Activated CD4-positive, alpha-beta T cell treated with anti-CD3 and anti-CD28 coated beads, Interleukin-2, amount 10 ng/mL, durations not matched to agents 24 days and 14 days (primary cell): ENCODE results near the gene PIK3C2B. TPM values are rescaled to one million over a fixed set of nuclear protein-coding genes. Genes with fewer than 3 reads are reported as not detected.

Source experiments
- DNase-seq: peaks from one replicate; pipeline ENCODE4 v3.0.0; 2022
- H3K27ac Mint-ChIP-seq: one replicate; pipeline ENCODE4 v1.8.0; 2022; ENCODE audit warnings: mild to moderate bottlenecking, mixed read lengths
- H3K27me3 Mint-ChIP-seq: one replicate; pipeline ENCODE4 v1.8.0; 2022; ENCODE audit warnings: mixed read lengths
- H3K36me3 Mint-ChIP-seq: one replicate; pipeline ENCODE4 v1.8.0; 2022; ENCODE audit warnings: low read depth, mild to moderate bottlenecking, mixed read lengths
- H3K4me1 Mint-ChIP-seq: one replicate; pipeline ENCODE4 v1.8.0; 2021; ENCODE audit warnings: mixed read lengths
- H3K4me3 Mint-ChIP-seq: one replicate; pipeline ENCODE4 v1.8.0; 2022; ENCODE audit warnings: mild to moderate bottlenecking, moderate library complexity, mixed read lengths
- H3K9me3 Mint-ChIP-seq: one replicate; pipeline ENCODE4 v1.8.0; 2021; ENCODE audit warnings: mixed read lengths
- intact Hi-C: fragments of 100-400 bp; cut with micrococcal nuclease; formaldehyde crosslinking; loops from one replicate; pipeline ENCODE4 v1.15.1; 2023
- total RNA-seq: library from RNA; stranded (reverse); gene quantifications from 2 replicates; pipeline ENCODE4 v1.2.3, GENCODE V29; 2022

PIK3C2B gene
- total RNA-seq, 1 donor from 2014 or later, result 23.6 TPM

GRCh38 chr1:204455063-204455830 is 39.4 kb downstream of the PIK3C2B start:
- no peak overlapping the region for H3K4me3 Mint-ChIP-seq
- peaks cover 39% of the 10 kb centered on the region for H3K36me3 Mint-ChIP-seq
- no peak for DNase-seq
- no peaks in the 10 kb centered on the region for H3K27me3 Mint-ChIP-seq
- intact Hi-C loops, result no loop called here
- peaks cover 23% of the 10 kb centered on the region for H3K4me1 Mint-ChIP-seq
- H3K27ac Mint-ChIP-seq, result no peak overlapping the region
- no peaks in the 10 kb centered on the region for H3K9me3 Mint-ChIP-seq

GRCh38 chr1:204454476-204454875 is 40.1 kb downstream of the PIK3C2B start:
- Mint-ChIP-seq H3K27me3 (no peaks in the 10 kb centered on the region), H3K27ac (peak overlapping the region; percentile 8), H3K4me3 (no peak overlapping the region), H3K9me3 (no peaks in the 10 kb centered on the region), H3K4me1 (peaks cover 25% of the 10 kb centered on the region), H3K36me3 (peaks cover 33% of the 10 kb centered on the region)
- intact Hi-C loops, result no loop called here
- DNase-seq, result no peak

GRCh38 chr1:204453141-204453772 is 41.3 kb downstream of the PIK3C2B start:
- Mint-ChIP-seq H3K4me3 (peak overlapping the region; percentile 79), H3K27ac (peak overlapping the region; percentile 90), H3K27me3 (no peaks in the 10 kb centered on the region), H3K9me3 (no peaks in the 10 kb centered on the region), H3K36me3 (peaks cover 34% of the 10 kb centered on the region), H3K4me1 (peaks cover 33% of the 10 kb centered on the region)
- peak; percentile 88 for DNase-seq
- intact Hi-C loops, result loop anchor here (2.0 kb wide), 1 partner anchor 42 kb away; the partner anchor contains the start of gene PIK3C2B

- peak overlapping the region; percentile 48 for H3K27ac Mint-ChIP-seq
- H3K36me3 Mint-ChIP-seq, result peaks cover 31% of the 10 kb centered on the region
- H3K27me3 Mint-ChIP-seq, result no peaks in the 10 kb centered on the region
- H3K9me3 Mint-ChIP-seq, result no peaks in the 10 kb centered on the region
- no peak overlapping the region for H3K4me3 Mint-ChIP-seq
- DNase-seq, result no peak
- H3K4me1 Mint-ChIP-seq, result peaks cover 35% of the 10 kb centered on the region
- intact Hi-C loops, result loop anchor here (2.0 kb wide), 1 partner anchor 43 kb away; the partner anchor contains the start of gene PIK3C2B
These were observed 43.1 kb downstream of the PIK3C2B start for GRCh38 chr1:204451352-204452124.

GRCh38 chr1:204450461-204451257 is 43.9 kb downstream of the PIK3C2B start:
- no peak overlapping the region for H3K4me3 Mint-ChIP-seq
- peaks cover 32% of the 10 kb centered on the region for H3K36me3 Mint-ChIP-seq

GRCh38 chr1:204449678-204450280 is 44.8 kb downstream of the PIK3C2B start:
- DNase-seq, result no peak
- Mint-ChIP-seq H3K9me3 (no peaks in the 10 kb centered on the region), H3K27me3 (no peaks in the 10 kb centered on the region), H3K36me3 (peaks cover 36% of the 10 kb centered on the region), H3K4me3 (no peak overlapping the region), H3K4me1 (peaks cover 41% of the 10 kb centered on the region), H3K27ac (peak overlapping the region; percentile 20)
- intact Hi-C loops, result no loop called here

More at GRCh38 chr1:204450461-204451257, 43.9 kb downstream of the PIK3C2B start:
- no peak for DNase-seq
- Mint-ChIP-seq H3K4me1 (peaks cover 40% of the 10 kb centered on the region), H3K27ac (peak overlapping the region; percentile 34), H3K9me3 (no peaks in the 10 kb centered on the region), H3K27me3 (no peaks in the 10 kb centered on the region)
- intact Hi-C loops, result no loop called here

- no peaks in the 10 kb centered on the region for H3K27me3 Mint-ChIP-seq
- H3K9me3 Mint-ChIP-seq, result no peaks in the 10 kb centered on the region
- no peak for DNase-seq
- no peak overlapping the region for H3K27ac Mint-ChIP-seq
- peaks cover 44% of the 10 kb centered on the region for H3K4me1 Mint-ChIP-seq
- intact Hi-C loops, result no loop called here
- H3K4me3 Mint-ChIP-seq, result no peak overlapping the region
- peaks cover 38% of the 10 kb centered on the region for H3K36me3 Mint-ChIP-seq
These were observed 45.5 kb downstream of the PIK3C2B start for GRCh38 chr1:204448991-204449677.

GRCh38 chr1:204448344-204448964 is 46.2 kb downstream of the PIK3C2B start:
- intact Hi-C loops, result no loop called here
- peaks cover 50% of the 10 kb centered on the region for H3K4me1 Mint-ChIP-seq

GRCh38 chr1:204447736-204448135 is 46.9 kb downstream of the PIK3C2B start:
- Mint-ChIP-seq H3K27ac (no peak overlapping the region), H3K4me1 (peaks cover 42% of the 10 kb centered on the region)

More at GRCh38 chr1:204448344-204448964, 46.2 kb downstream of the PIK3C2B start:
- Mint-ChIP-seq H3K27me3 (no peaks in the 10 kb centered on the region), H3K36me3 (peaks cover 40% of the 10 kb centered on the region), H3K27ac (peak overlapping the region; percentile 11), H3K9me3 (no peaks in the 10 kb centered on the region), H3K4me3 (no peak overlapping the region)
- no peak for DNase-seq

GRCh38 chr1:204447190-204447589 is 47.4 kb downstream of the PIK3C2B start:
- Mint-ChIP-seq H3K4me3 (no peak overlapping the region), H3K36me3 (peaks cover 42% of the 10 kb centered on the region), H3K9me3 (no peaks in the 10 kb centered on the region), H3K27ac (no peak overlapping the region), H3K4me1 (peaks cover 41% of the 10 kb centered on the region), H3K27me3 (no peaks in the 10 kb centered on the region)
- intact Hi-C loops, result no loop called here
- no peak for DNase-seq

More at GRCh38 chr1:204447736-204448135, 46.9 kb downstream of the PIK3C2B start:
- H3K27me3 Mint-ChIP-seq, result no peaks in the 10 kb centered on the region
- no peak overlapping the region for H3K4me3 Mint-ChIP-seq
- intact Hi-C loops, result no loop called here
- no peak for DNase-seq
- H3K36me3 Mint-ChIP-seq, result peaks cover 38% of the 10 kb centered on the region
- H3K9me3 Mint-ChIP-seq, result no peaks in the 10 kb centered on the region

- Mint-ChIP-seq H3K4me3 (no peak overlapping the region), H3K27me3 (no peaks in the 10 kb centered on the region), H3K27ac (peak overlapping the region; percentile 65), H3K9me3 (no peaks in the 10 kb centered on the region), H3K4me1 (peaks cover 36% of the 10 kb centered on the region), H3K36me3 (peaks cover 47% of the 10 kb centered on the region)
- peak; percentile 92 for DNase-seq
- intact Hi-C loops, result loop anchor here (1.0 kb wide), 1 partner anchor 57 kb away; no protein-coding TSS in a partner anchor
These were observed 48.0 kb downstream of the PIK3C2B start for GRCh38 chr1:204446413-204447111.
